Sigmoid colon (tissue), 7 donors: ENCODE measurements around the gene CFHR3. TPM values are rescaled to one million over a fixed set of nuclear protein-coding genes. Genes with fewer than 3 reads are reported as not detected.
"Not testable (repeated sequence)": the region's sequence is repeated elsewhere in the genome, so short reads cannot be mapped to it uniquely, and the experiment has no call there.

ENCODE experiments used
- DNase-seq: peaks from one replicate; pipeline ENCODE4 v3.0.0-alpha.2; 2019
- H3K27ac ChIP-seq, 4 donors: fragments of 200-600 bp; sonication (generic); one replicate each; pipeline ENCODE4 v1.5.1; 2016 to 2019; ENCODE audit warnings: mild to moderate bottlenecking in 1 of 4
- H3K27me3 ChIP-seq, 3 donors: fragments of 200-600 bp; sonication (generic); one replicate each; pipeline ENCODE4 v1.5.1; 2019; ENCODE audit warnings: mild to moderate bottlenecking in 1 of 3
- H3K36me3 ChIP-seq, 4 donors: fragments of 200-600 bp; sonication (generic); one replicate each; pipeline ENCODE4 v1.5.1; 2016 to 2019
- H3K4me1 ChIP-seq, 4 donors: fragments of 200-600 bp; sonication (generic); one replicate each; pipeline ENCODE4 v1.5.1; 2017 to 2019
- H3K4me3 ChIP-seq, 4 donors: fragments of 200-600 bp; sonication (generic); one replicate each; pipeline ENCODE4 v1.5.1; 2017 to 2019; ENCODE audit warnings: mild to moderate bottlenecking in 2 of 4, moderate library complexity in 1 of 4
- H3K9me3 ChIP-seq, 4 donors: fragments of 200-600 bp in 3 of 4; sonication (generic) in 3 of 4; one replicate each; pipeline versions ENCODE4 v1.5.1 to v1.6.1; 2013 to 2019
- EP300 ChIP-seq, 4 donors: sonication (generic); formaldehyde crosslinking; IDR thresholded peaks; one replicate each; pipeline ENCODE4 v1.6.1; 2017; ENCODE audit warnings: antibody characterized with exemption in 4 of 4
- POLR2A ChIP-seq, 2 donors: fragments of 450-650 bp; IDR thresholded peaks; one replicate each; pipeline ENCODE4 v1.6.1; 2016; ENCODE audit warnings: antibody characterized with exemption in 2 of 2, mild to moderate bottlenecking in 2 of 2, moderate library complexity in 2 of 2
- POLR2AphosphoS5 ChIP-seq, 4 donors: sonication (generic); formaldehyde crosslinking; IDR thresholded peaks; one replicate each; pipeline ENCODE4 v1.6.1; 2017; ENCODE audit warnings: antibody characterized with exemption in 4 of 4
- WGBS, 2 donors: extraction: QIAGEN DNeasy Blood & Tissue Kit; methylation state at CpG; one replicate each; pipeline ENCODE4 v1.1.7; 2013; 5-methylcytosine and 5-hydroxymethylcytosine counted together
- intact Hi-C: fragments of 100-400 bp; cut with DNase I; formaldehyde crosslinking; loops from one replicate; pipeline ENCODE4 v1.15.1; 2023
- polyA plus RNA-seq, 3 donors: library from polyadenylated mRNA; stranded (reverse); fragments of 200-250 nt; gene quantifications; one replicate each; pipeline ENCODE4 v1.2.3, GENCODE V29; 2013
- total RNA-seq, 4 donors: library from RNA; depleted of rRNA; stranded (reverse); fragments of >200 nt; gene quantifications; one replicate each; pipeline ENCODE4 v1.1.0, GENCODE V29; 2016
- TF ChIP-seq, protein P1 (sequence below), 4 experiments: fragments of 450-650 bp in 3 of 4; fragments of 200-600 bp in 1 of 4; IDR thresholded peaks; one replicate each; pipeline ENCODE4 v1.5.1; 2016 to 2019; ENCODE audit warnings: antibody characterized with exemption in 4 of 4, mild to moderate bottlenecking in 3 of 4, moderate library complexity in 2 of 4
- donor health status: healthy with polysubstance abuse.
- donor health status: Bipolar disorder and iron deficiency.
- donor health status: healthy.

CFHR3 gene
- total and polyA plus RNA-seq, 7 donors, result 0.09 to 0.36 TPM; not detected in 5

DNA sequence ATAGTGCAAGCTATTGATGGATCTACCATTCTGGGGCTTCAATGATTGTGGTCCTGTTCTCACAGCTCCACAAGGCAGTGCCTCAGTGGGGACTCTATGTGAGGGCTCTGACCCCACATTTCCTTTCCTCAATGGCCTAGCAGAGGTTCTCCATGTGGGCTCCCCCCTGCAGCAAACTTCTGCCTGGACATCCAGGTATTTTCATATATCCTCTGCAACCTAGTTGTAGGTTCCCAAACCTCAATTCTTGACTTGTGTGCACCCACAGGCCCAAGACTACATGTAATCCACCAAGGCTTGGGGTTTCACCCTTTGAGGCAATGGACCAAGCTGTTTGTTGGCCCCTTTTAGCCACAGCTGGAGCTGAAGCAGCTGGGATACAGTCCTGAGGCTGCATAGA is 35.9 kb upstream of the CFHR3 start:
- Histone ChIP-seq H3K27me3 (no peaks in the 10 kb centered on the region), H3K9me3 (peaks cover 0 to 7% (median 0%) of the 10 kb centered on the region in 4 donors), H3K36me3 (no peaks in the 10 kb centered on the region), H3K4me1 (peaks cover 0 to 8% (median 4%) of the 10 kb centered on the region in 4 donors), H3K27ac (no peak overlapping the region), H3K4me3 (no peak overlapping the region)
- no peak for TF ChIP-seq POLR2AphosphoS5 (IDR thresholded peaks at IDR 0.05)
- no peak for TF ChIP-seq EP300 (IDR thresholded peaks at IDR 0.05)
- TF ChIP-seq, protein P1, sequence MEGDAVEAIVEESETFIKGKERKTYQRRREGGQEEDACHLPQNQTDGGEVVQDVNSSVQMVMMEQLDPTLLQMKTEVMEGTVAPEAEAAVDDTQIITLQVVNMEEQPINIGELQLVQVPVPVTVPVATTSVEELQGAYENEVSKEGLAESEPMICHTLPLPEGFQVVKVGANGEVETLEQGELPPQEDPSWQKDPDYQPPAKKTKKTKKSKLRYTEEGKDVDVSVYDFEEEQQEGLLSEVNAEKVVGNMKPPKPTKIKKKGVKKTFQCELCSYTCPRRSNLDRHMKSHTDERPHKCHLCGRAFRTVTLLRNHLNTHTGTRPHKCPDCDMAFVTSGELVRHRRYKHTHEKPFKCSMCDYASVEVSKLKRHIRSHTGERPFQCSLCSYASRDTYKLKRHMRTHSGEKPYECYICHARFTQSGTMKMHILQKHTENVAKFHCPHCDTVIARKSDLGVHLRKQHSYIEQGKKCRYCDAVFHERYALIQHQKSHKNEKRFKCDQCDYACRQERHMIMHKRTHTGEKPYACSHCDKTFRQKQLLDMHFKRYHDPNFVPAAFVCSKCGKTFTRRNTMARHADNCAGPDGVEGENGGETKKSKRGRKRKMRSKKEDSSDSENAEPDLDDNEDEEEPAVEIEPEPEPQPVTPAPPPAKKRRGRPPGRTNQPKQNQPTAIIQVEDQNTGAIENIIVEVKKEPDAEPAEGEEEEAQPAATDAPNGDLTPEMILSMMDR (IDR thresholded peaks at IDR 0.05), result no peak
- no peak for TF ChIP-seq POLR2A (IDR thresholded peaks at IDR 0.05)
- intact Hi-C loops, result no loop called here
- no peak for DNase-seq

DNA sequence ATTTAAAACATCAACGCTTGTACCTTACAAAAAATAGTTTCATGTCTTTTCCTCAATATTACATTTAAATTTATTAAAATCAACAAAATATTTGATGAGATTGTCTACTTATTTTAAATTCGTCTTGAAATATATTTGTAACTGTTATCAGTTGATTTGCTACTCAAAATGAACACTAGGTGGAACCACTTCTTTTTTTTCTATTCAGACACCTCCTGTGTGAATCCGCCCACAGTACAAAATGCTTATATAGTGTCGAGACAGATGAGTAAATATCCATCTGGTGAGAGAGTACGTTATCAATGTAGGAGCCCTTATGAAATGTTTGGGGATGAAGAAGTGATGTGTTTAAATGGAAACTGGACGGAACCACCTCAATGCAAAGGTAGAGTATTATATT is 31.4 kb upstream of the CFHR3 start:
- H3K9me3 ChIP-seq, H3K27ac ChIP-seq, H3K36me3 ChIP-seq, DNase-seq, H3K4me3 ChIP-seq, H3K4me1 ChIP-seq, intact Hi-C loops, H3K27me3 ChIP-seq: not testable (repeated sequence)
- 31 to 54% methylated on average over 6 of the region's 6 CpGs for WGBS, 2 donors

DNA sequence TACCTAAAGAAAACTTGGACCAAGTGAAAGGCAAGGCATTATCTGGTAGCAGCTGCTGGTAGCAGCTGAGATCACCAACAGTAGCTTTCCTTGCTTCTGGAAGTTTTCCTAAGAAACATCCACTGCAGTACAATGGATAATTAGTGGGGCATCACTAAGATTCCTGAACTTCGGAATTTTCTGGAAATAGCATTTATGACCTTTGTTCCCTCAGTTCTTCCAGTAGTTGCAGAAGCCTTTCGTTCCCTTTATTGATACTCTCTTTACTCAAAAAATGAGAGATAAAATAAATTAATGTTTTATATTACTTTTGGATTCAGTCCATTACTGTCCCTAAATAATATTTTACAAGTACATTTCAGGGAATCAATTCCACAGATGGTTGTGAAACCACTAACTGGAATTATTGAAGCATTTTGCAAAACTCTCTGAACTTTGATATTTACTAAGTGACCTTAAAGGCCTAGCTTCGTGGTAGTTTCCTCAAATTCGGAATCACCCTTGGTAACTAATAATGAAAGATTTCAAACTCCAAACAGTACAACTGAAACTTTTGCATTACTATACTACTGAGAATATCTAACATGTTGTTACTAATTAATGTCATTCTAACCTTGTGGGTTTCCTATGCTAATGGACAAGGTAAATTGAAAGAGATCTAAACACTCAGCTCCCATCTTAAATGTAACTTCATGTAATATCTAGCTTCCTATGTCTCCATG is 9.5 kb upstream of the CFHR3 start:
- 60 to 80% methylated on average over 4 of the region's 4 CpGs for whole genome bisulfite sequencing, 2 donors
- DNase-seq, H3K27me3 ChIP-seq, H3K36me3 ChIP-seq, H3K27ac ChIP-seq, H3K9me3 ChIP-seq, H3K4me3 ChIP-seq, H3K4me1 ChIP-seq, intact Hi-C loops: not testable (repeated sequence)

DNA sequence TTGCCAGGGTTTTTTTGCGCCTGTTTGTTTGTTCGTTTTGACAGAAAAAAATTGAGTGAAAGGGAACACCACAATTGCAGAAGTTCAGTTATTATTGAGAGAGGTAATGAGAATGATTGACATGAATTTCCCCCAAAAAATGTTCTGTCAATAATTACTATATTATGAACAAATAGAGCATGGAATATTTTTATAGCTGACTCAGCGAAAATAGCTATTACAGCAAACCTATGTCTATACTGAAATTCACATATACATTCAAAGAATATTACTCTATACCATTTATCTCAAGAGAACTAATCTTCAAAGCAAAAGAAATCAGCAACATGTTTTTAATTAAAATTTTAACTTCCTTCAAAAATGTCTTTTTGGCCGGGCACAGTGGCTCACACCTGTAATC is 4.8 kb upstream of the CFHR3 start:
- H3K4me3 ChIP-seq, intact Hi-C loops, H3K9me3 ChIP-seq, H3K27me3 ChIP-seq, H3K4me1 ChIP-seq, DNase-seq, H3K36me3 ChIP-seq, H3K27ac ChIP-seq: not testable (repeated sequence)
- 84 to 91% methylated on average over 4 of the region's 4 CpGs for WGBS, 2 donors

DNA sequence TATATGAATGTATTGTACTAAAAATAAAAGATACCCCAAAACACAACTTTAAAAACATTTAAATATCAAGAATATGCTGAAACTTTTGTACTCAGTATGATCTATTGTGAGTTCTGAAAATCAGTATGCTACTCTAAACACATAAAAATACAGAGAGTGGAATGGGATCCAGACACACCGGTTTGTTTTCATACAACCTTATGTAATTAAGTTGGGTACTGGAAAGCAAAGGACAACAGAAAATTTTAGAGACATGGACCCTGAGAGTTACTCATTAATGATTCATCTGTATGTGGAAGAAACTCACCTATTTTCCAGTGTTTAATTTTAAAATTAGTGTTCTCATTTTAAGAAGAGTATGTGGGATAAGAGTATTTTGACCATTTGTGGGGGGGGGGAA is 927 bp upstream of the CFHR3 start:
- H3K36me3 ChIP-seq, result no peaks in the 10 kb centered on the region
- WGBS, 2 donors, result 87 to 97% methylated on average over 1 of the region's 1 CpG
- no peaks in the 10 kb centered on the region for H3K4me1 ChIP-seq
- H3K4me3 ChIP-seq, result no peak overlapping the region
- no peak for DNase-seq
- no peak overlapping the region for H3K27ac ChIP-seq
- intact Hi-C loops, result no loop called here
- no peaks in the 10 kb centered on the region for H3K9me3 ChIP-seq
- H3K27me3 ChIP-seq, result no peaks in the 10 kb centered on the region
- TF ChIP-seq POLR2A (IDR thresholded peaks at IDR 0.05), result no peak
- TF ChIP-seq POLR2AphosphoS5 (IDR thresholded peaks at IDR 0.05), result no peak
- TF ChIP-seq, protein P1 (IDR thresholded peaks at IDR 0.05), result no peak
- TF ChIP-seq EP300 (IDR thresholded peaks at IDR 0.05), result no peak

DNA sequence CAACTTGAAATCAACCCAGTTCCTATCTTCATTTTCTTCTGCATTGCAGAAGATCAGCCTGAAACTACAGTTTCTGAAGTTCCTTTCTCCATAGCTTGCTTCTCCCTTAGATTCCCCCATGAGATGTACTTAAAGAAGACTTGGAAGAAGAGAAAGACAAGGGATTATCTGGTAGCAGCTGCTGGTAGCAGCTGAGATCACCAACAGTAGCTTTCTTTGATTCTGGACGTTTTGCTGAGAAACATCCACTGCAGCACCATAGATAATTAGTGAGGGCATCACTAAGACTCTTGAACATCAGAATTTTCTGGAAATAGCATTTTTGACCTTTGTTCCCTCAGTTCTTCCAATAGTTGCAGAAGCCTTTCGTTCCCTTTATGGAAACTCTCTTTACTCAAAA is 465 bp upstream of the CFHR3 start:
- intact Hi-C loops, result no loop called here
- no peak for DNase-seq
- Histone ChIP-seq H3K36me3 (no peaks in the 10 kb centered on the region), H3K4me3 (no peak overlapping the region), H3K4me1 (no peaks in the 10 kb centered on the region), H3K9me3 (no peaks in the 10 kb centered on the region), H3K27ac (no peak overlapping the region), H3K27me3 (no peaks in the 10 kb centered on the region)
- 40 to 66% methylated on average over 2 of the region's 2 CpGs for WGBS, 2 donors
- TF ChIP-seq POLR2AphosphoS5 (IDR thresholded peaks at IDR 0.05), result no peak

DNA sequence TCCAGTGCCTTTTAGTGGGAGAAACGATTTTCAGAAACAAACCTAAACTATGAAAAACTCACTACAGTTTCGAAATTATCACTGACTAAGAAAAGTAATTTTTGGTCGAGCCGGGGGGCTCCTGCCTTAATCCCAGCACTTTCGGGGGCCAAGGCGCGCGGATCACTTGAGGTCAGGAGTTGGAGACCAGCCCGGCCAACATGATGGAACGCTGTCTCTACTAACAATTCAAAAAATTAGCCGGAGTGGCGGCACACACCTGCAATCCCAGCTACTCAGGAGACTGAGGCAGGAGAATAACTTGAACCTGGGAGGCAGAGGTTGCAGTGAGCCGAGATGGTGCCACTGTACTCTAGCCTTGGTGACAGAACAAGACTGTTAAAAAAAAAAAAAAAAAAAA is 3.0 kb downstream of the CFHR3 start:
- intact Hi-C loops, result no loop called here
- no peaks in the 10 kb centered on the region for H3K27me3 ChIP-seq
- no peak overlapping the region for H3K4me3 ChIP-seq
- H3K9me3 ChIP-seq, result no peaks in the 10 kb centered on the region
- no peak overlapping the region for H3K27ac ChIP-seq
- WGBS, 2 donors, result 87 to 91% methylated on average over 13 of the region's 13 CpGs
- TF ChIP-seq POLR2AphosphoS5 (IDR thresholded peaks at IDR 0.05) (no peak), POLR2A (IDR thresholded peaks at IDR 0.05) (no peak), EP300 (IDR thresholded peaks at IDR 0.05) (no peak)
- TF ChIP-seq, protein P1 (IDR thresholded peaks at IDR 0.05), result no peak
- DNase-seq, result no peak
- H3K4me1 ChIP-seq, result no peaks in the 10 kb centered on the region
- H3K36me3 ChIP-seq, result no peaks in the 10 kb centered on the region
